GM19240 (cell line): ENCODE results near the gene KRT76.

Source experiments
- DNase-seq: peaks from one replicate; pipeline ENCODE4 v3.0.0; 2011; ENCODE audit warnings: low spot score; ENCODE audit not compliant: insufficient read length

Gene KRT76

GRCh38 chr12:52813203-52813819 is 36.2 kb upstream of the KRT76 start:
- no peak for DNase-seq

- no peak for DNase-seq
Observed at GRCh38 chr12:52812749-52813148, 35.6 kb upstream of the KRT76 start.

GRCh38 chr12:52812073-52812400 is 34.9 kb upstream of the KRT76 start:
- DNase-seq: no peak

GRCh38 chr12:52811191-52812072 is 34.3 kb upstream of the KRT76 start:
- DNase-seq: no peak

- DNase-seq: no peak
Observed at GRCh38 chr12:52810554-52810953, 33.4 kb upstream of the KRT76 start.

DNA sequence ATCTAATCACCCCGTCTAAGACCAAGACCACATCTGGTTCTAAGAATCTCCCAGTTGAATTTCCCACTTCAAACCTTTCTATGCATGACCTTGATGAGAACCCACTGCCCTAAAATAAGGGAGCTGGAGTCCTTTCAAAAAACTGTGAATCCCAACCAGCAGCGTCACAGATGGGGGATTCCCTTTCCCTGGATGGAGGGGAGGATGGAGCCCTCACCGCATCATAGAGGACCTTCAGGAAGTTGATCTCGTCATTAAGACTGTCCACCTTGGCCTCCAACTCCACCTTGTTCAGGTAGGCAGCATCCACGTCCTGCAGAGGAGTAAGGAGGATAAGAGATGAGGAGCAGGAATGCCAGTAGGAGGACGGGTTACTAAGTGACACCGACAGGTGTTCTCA is 32.0 kb upstream of the KRT76 start:
- DNase-seq: no peak

DNA sequence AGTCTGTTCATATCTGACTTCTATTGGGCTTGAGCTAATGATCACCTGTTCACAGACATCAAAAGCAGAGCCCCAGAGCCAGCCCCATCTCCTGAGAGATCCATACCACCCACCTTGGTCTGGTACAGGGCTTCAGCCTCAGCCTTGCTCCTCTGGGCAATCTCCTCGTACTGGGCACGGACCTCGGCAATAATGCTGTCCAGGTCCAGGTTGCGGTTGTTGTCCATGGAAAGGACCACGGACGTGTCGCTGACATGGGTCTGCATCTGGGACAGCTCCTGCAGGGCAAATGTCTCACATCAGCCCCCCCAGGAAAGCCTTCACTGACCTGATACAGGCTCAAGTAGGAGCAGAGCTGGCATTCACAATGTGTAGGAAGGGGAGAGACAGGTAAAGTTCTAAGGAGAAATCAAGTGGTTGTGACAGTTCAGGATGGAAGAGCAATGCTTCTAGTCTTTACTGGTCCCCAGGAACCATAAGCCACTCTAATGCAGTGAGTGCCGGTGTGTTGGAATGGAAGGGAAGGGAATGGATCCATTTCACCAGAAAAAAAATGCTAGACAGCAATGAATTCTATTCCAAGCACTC is 31.5 kb upstream of the KRT76 start:
- DNase-seq: no peak

GRCh38 chr12:52807544-52808470 is 30.7 kb upstream of the KRT76 start:
- DNase-seq: no peak

DNA sequence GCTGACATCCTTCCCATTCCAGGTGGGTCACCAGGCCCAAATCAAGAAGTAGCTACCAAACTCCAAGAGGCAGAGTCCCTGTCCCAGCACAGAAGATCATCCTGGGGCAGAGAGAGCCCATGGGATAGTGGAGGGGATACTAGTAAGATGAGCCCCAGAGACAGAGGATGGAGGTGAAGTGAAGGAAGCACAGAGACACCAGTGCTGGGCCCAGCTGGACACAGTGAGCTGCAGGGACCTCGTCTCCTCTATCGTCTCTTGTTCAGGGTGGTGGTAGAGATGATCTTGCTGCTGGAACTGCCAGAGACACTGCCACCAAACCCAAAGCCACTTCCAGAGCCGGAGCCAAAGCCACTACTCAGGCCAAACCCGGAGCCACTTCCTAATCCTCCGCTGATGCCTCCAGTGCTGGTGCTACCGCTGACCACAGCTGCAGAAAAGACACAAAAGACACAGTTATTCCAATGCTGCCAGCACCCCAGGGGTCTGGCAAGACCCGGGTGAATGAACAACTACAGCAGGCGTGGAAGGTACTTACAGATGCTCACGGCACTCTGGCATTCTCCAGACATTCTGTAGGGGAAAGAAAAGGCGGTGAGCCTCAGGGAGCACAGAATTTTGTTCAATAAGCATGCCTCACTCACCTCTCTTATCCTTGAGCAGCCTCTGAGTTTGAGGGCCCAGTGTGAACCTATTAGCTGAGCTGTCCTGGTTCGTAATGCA is 29.8 kb upstream of the KRT76 start:
- no peak for DNase-seq

GRCh38 chr12:52806169-52806811 is 29.1 kb upstream of the KRT76 start:
- no peak for DNase-seq

DNA sequence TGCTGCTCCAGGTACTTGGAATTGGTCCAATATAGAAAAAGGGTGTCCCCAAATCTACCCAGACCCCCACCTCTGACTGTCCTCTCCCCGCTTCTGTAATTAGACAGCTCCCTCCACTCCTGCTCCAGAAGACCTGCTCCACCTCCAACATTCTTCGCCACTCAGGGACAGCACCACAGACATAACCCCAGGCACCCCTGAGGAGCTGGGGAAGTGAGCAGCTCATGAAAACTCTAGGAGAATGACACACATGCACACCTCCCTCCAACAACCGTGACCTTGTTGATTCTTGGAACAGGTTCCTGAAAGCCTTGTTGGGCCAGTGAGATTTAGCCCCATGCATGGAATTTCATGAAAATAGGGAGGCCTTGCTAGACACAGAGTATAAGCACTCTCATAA is 28.6 kb upstream of the KRT76 start:
- no peak for DNase-seq

GRCh38 chr12:52805000-52805399 is 27.9 kb upstream of the KRT76 start:
- DNase-seq: no peak

- DNase-seq: no peak
Observed at GRCh38 chr12:52802442-52802841, 25.3 kb upstream of the KRT76 start.

- DNase-seq: no peak
Observed at GRCh38 chr12:52801773-52802172, 24.6 kb upstream of the KRT76 start.

GRCh38 chr12:52800259-52800917 is 23.2 kb upstream of the KRT76 start:
- no peak for DNase-seq

GRCh38 chr12:52799505-52800211 is 22.5 kb upstream of the KRT76 start:
- no peak for DNase-seq

GRCh38 chr12:52798671-52799504 is 21.7 kb upstream of the KRT76 start:
- no peak for DNase-seq

GRCh38 chr12:52798003-52798670 is 21.0 kb upstream of the KRT76 start:
- no peak for DNase-seq
